K562 (cell line): ENCODE data around the gene RBPJ. TPM values are rescaled to one million over a fixed set of nuclear protein-coding genes. Genes with fewer than 3 reads are reported as not detected.

Experiments used
- ATAC-seq: fragments of 200-7000 bp; cut with Tn5 transposase; 3 replicates; pipeline ENCODE4 v1.9.1; 2020; ENCODE audit warnings: moderate library complexity
- BruUV-seq: library from RNA; stranded (reverse); fragments of 400-500 nt; replicated peaks from 2 replicates; lab custom pipeline; 2021; lab: Mats Ljungman, UMichigan
- CTCF ChIA-PET: fragments of 300-600 bp; formaldehyde crosslinking; extraction: SDS; loops from one replicate; lab custom pipeline; 2021; ENCODE audit warnings: low intra/inter-chr PET ratio; lab: Yijun Ruan, JAX
- POLR2A ChIA-PET: fragments of 300-600, 350-650 bp; sonication (Branson Sonifier 250); formaldehyde crosslinking; extraction: SDS; loops from one replicate; lab custom pipeline; 2021; ENCODE audit warnings: antibody characterized with exemption, inconsistent platforms; lab: Yijun Ruan, JAX
- DNase-seq, 4 experiments: peaks; one replicate each; pipeline versions ENCODE4 v3.0.0 to v3.0.0-alpha.2; 2011 to 2018; ENCODE audit warnings: low spot score in 3 of 4, mixed read lengths in 3 of 4; ENCODE audit errors: extremely low read depth in 1 of 4
- FAIRE-seq: peaks from 2 replicates; lab custom pipeline; 2011; peaks lifted over from hg19 to GRCh38; lab: Jason Lieb, UNC
- H2AFZ ChIP-seq: 2 replicates; pipeline ENCODE4 v1.6.0; 2011; ENCODE audit warnings: low read depth, low read length, control low read depth, inconsistent platforms
- H3K27ac ChIP-seq: fragments of 200-600 bp; 3 replicates; pipeline ENCODE4 v1.8.0; 2011; ENCODE audit warnings: low read depth, mild to moderate bottlenecking, control low read depth, inconsistent platforms, low read length, moderate library complexity, mixed read lengths; ENCODE audit errors: extremely low read depth
- H3K27me3 ChIP-seq, 2 experiments: fragments of 300-600 bp in 1 of 2; 2 replicates in 1 of 2; 3 replicates in 1 of 2; pipeline versions ENCODE4 v1.6.0 to v1.8.0; 2011; ENCODE audit warnings: inconsistent platforms in 2 of 2, low read length in 2 of 2, mild to moderate bottlenecking in 1 of 2, mixed read lengths in 1 of 2, moderate library complexity in 1 of 2; ENCODE audit not compliant: control insufficient read depth in 2 of 2, insufficient read depth in 2 of 2
- H3K36me3 ChIP-seq: fragments of 300-600 bp; 3 replicates; pipeline ENCODE4 v1.8.0; 2011; ENCODE audit warnings: mild to moderate bottlenecking, low read length, inconsistent platforms; ENCODE audit not compliant: control insufficient read depth, insufficient read depth
- H3K4me1 ChIP-seq, 2 experiments: fragments of 200-600 bp in 1 of 2; replicated peaks in 1 of 2; 2 replicates in 1 of 2; 3 replicates in 1 of 2; pipeline versions ENCODE4 v1.5.1 to v1.8.0; 2011; ENCODE audit warnings: inconsistent platforms in 2 of 2, low read length in 2 of 2, mild to moderate bottlenecking in 1 of 2, mixed read lengths in 1 of 2, moderate library complexity in 1 of 2; ENCODE audit not compliant: control insufficient read depth in 2 of 2, insufficient read depth in 2 of 2
- H3K4me2 ChIP-seq: 2 replicates; pipeline ENCODE4 v1.6.1; 2011; ENCODE audit warnings: low read length, control low read depth, inconsistent platforms, mixed read lengths; ENCODE audit not compliant: insufficient read depth
- H3K4me3 ChIP-seq: fragments of 200-600 bp; sonication (generic), shearing (Covaris generic); 2 replicates; pipeline ENCODE4 v1.5.1; 2016; ENCODE audit warnings: control low read depth, inconsistent platforms
- H3K79me2 ChIP-seq: fragments of 200-600 bp; 3 replicates; pipeline ENCODE4 v1.8.0; 2011; ENCODE audit warnings: low read length, inconsistent platforms; ENCODE audit not compliant: control insufficient read depth, insufficient read depth
- H3K9ac ChIP-seq, 2 experiments: 2 replicates each; pipeline versions ENCODE4 v1.6.0 to v1.6.1; 2011; ENCODE audit warnings: low read depth in 2 of 2, low read length in 2 of 2, control low read depth in 1 of 2, inconsistent platforms in 1 of 2, mild to moderate bottlenecking in 1 of 2, mixed read lengths in 1 of 2; ENCODE audit not compliant: insufficient read depth in 1 of 2
- H3K9me1 ChIP-seq: one replicate; pipeline ENCODE4 v1.6.0; 2011; ENCODE audit warnings: inconsistent platforms, mild to moderate bottlenecking, low read length, moderate library complexity; ENCODE audit not compliant: control insufficient read depth, insufficient read depth
- H3K9me3 ChIP-seq: replicated peaks from 2 replicates; pipeline ENCODE4 v1.5.1; 2011; ENCODE audit warnings: low read depth, low read length, inconsistent platforms; ENCODE audit not compliant: control insufficient read depth, insufficient read depth
- H4K20me1 ChIP-seq: replicated peaks from 2 replicates; pipeline ENCODE4 v1.6.1; 2011; ENCODE audit warnings: low read length, inconsistent platforms, mixed read lengths; ENCODE audit not compliant: control insufficient read depth, insufficient read depth
- BACH1 ChIP-seq: fragments of 200-800 bp; sonication (Bioruptor generic); IDR thresholded peaks from 2 replicates; pipeline ENCODE4 v1.6.1; 2016; ENCODE audit warnings: missing genetic modification characterization, missing compliant biosample characterization
- CBX5 ChIP-seq: IDR thresholded peaks from 2 replicates; pipeline ENCODE4 v1.6.1; 2014; ENCODE audit warnings: low read depth, borderline replicate concordance
- CHAMP1 ChIP-seq: fragments of 450-650 bp; IDR thresholded peaks from 2 replicates; pipeline ENCODE4 v1.6.1; 2016; ENCODE audit warnings: mild to moderate bottlenecking
- CHD4 ChIP-seq: fragments of 200-600 bp; sonication (generic); IDR thresholded peaks from 3 replicates; pipeline ENCODE4 v1.6.1; 2012; ENCODE audit warnings: low read depth, mild to moderate bottlenecking, mixed read lengths, low read length, inconsistent platforms; ENCODE audit not compliant: insufficient read depth, insufficient replicate concordance, poor library complexity, severe bottlenecking
- DNMT1 ChIP-seq: fragments of 450-650 bp; IDR thresholded peaks from 2 replicates; pipeline ENCODE4 v1.6.1; 2016; ENCODE audit warnings: antibody characterized with exemption, mild to moderate bottlenecking
- E2F5 ChIP-seq: sonication (generic); formaldehyde crosslinking; IDR thresholded peaks from 2 replicates; pipeline ENCODE4 v1.8.0; 2022; ENCODE audit warnings: mild to moderate bottlenecking, missing genetic modification reagents
- FOSL1 ChIP-seq: fragments of 200-800 bp; sonication (Bioruptor generic); conservative IDR thresholded peaks from 2 replicates; pipeline ENCODE4 v1.6.1; 2016; ENCODE audit warnings: missing genetic modification characterization, missing compliant biosample characterization
- FOXJ2 ChIP-seq: fragments of 200-800 bp; sonication (Bioruptor generic); IDR thresholded peaks from 2 replicates; pipeline ENCODE4 v1.6.1; 2016; ENCODE audit warnings: missing genetic modification characterization, missing compliant biosample characterization
- HNRNPLL ChIP-seq: fragments of 200-400 bp; formaldehyde crosslinking; IDR thresholded peaks from 2 replicates; pipeline ENCODE4 v1.6.1; 2017; ENCODE audit warnings: low read length, low read depth, mild to moderate bottlenecking; ENCODE audit not compliant: poor library complexity, severe bottlenecking
- ILK ChIP-seq: fragments of 450-650 bp; IDR thresholded peaks from 2 replicates; pipeline ENCODE4 v1.6.1; 2016; ENCODE audit warnings: missing genetic modification characterization, low read depth, mild to moderate bottlenecking, missing compliant biosample characterization, moderate library complexity, borderline replicate concordance
- SUPT5H ChIP-seq: fragments of 450-650 bp; IDR thresholded peaks from 2 replicates; pipeline ENCODE4 v1.6.1; 2016
- TBL1XR1 ChIP-seq, 2 experiments: IDR thresholded peaks; 2 replicates each; pipeline ENCODE4 v1.6.1; 2012; ENCODE audit warnings: improper control_type of control experiment in 2 of 2, low read length in 2 of 2, mild to moderate bottlenecking in 1 of 2
- YY1 ChIP-seq, 3 experiments: IDR thresholded peaks; 2 replicates each; pipeline ENCODE4 v1.6.1; 2011; ENCODE audit warnings: low read length in 2 of 3, mild to moderate bottlenecking in 2 of 3, moderate library complexity in 2 of 3, borderline replicate concordance in 1 of 3, control low read depth in 1 of 3, low read depth in 1 of 3; ENCODE audit not compliant: insufficient read depth in 3 of 3, insufficient replicate concordance in 2 of 3, control insufficient read depth in 1 of 3, insufficient read length in 1 of 3; ENCODE audit errors: extremely low read depth in 1 of 3
- ZBTB1 ChIP-seq: sonication (generic); formaldehyde crosslinking; IDR thresholded peaks from 2 replicates; pipeline ENCODE4 v1.8.1; 2023; ENCODE audit warnings: missing genetic modification reagents, low read depth, mild to moderate bottlenecking, borderline replicate concordance
- ZBTB34 ChIP-seq: fragments of 250-450 bp; sonication (Bioruptor Pico); IDR thresholded peaks from 2 replicates; pipeline ENCODE4 v1.8.0; 2021; ENCODE audit warnings: mild to moderate bottlenecking, moderate library complexity
- ZNF347 ChIP-seq: fragments of 450-650 bp; formaldehyde crosslinking; IDR thresholded peaks from 2 replicates; pipeline ENCODE4 v1.4.0; 2020; ENCODE audit warnings: low read depth, mild to moderate bottlenecking, moderate library complexity
- ZNF77 ChIP-seq: fragments of 250-450 bp; sonication (Bioruptor Pico); IDR thresholded peaks from 2 replicates; pipeline ENCODE4 v1.5.0; 2020
- WGBS: fragments of 100-300 bp; shearing (Covaris generic); methylation state at CpG from one replicate; pipeline ENCODE4 v1.1.6; 2016; ENCODE audit warnings: low coverage, mixed read lengths; ENCODE audit not compliant: insufficient coverage; ENCODE audit errors: missing lambda C conversion rate; 5-methylcytosine and 5-hydroxymethylcytosine counted together
- in situ Hi-C: fragments of 300-500 bp; cut with MboI; formaldehyde crosslinking; loops from 4 replicates; pipeline ENCODE4 v1.15.0; 2018; ENCODE audit warnings: inconsistent platforms, mixed read lengths
- intact Hi-C: fragments of 100-400 bp; cut with micrococcal nuclease; formaldehyde crosslinking; loops from 2 replicates; pipeline ENCODE4 v1.14.2; 2022
- polyA plus RNA-seq, 8 experiments: library from polyadenylated mRNA; depleted of rRNA in 4 of 8; stranded (reverse) in 5 of 8; unstranded in 3 of 8; fragments of >200 nt; fragmentation: Nextera tagmentation in 2 of 8; fragmentation: Illumina TruSeq in 1 of 8; extraction: Ambion mirVana in 2 of 8; extraction: Trizol in 1 of 8; gene quantifications; 2 replicates each; pipeline versions ENCODE4 v1.2.1 to v1.2.3, GENCODE V29; 2011 to 2014; ENCODE audit warnings: inconsistent platforms in 1 of 8, missing spikeins in 1 of 8
- total RNA-seq, 7 experiments: library from RNA; depleted of rRNA in 6 of 7; stranded (reverse); fragments of >200 nt in 6 of 7; fragmentation: Illumina TruSeq in 2 of 7; extraction: Trizol in 2 of 7; gene quantifications; 2 replicates each; pipeline versions ENCODE4 v1.2.1 to v1.2.3, GENCODE V29; 2011 to 2021; ENCODE audit warnings: low replicate concordance in 1 of 7

The RBPJ gene
- total and polyA plus RNA-seq, 9 of the 15 experiments (the other 6 are each of a cell fraction or from before 2014, with no cell fraction given), result 17.2 to 49.4 (median 33.8) TPM

GRCh38 chr4:26424153-26424552, 103.3 kb downstream of the RBPJ start:
- H3K4me3 ChIP-seq, result no peak overlapping the region
- no peak overlapping the region for H3K9ac ChIP-seq
- H3K9me1 ChIP-seq, result no peaks in the 10 kb centered on the region
- no peaks in the 10 kb centered on the region for H3K4me1 ChIP-seq
- WGBS, result 92% methylated on average over 2 of the region's 2 CpGs
- H3K27me3 ChIP-seq, result no peaks in the 10 kb centered on the region
- no peak overlapping the region for H3K27ac ChIP-seq
- in situ Hi-C loops, result loop anchor here (25.0 kb wide), 1 partner anchor 362 kb away; no protein-coding TSS in a partner anchor
- no peak overlapping the region for H3K4me2 ChIP-seq
- CTCF ChIA-PET, result interaction anchor here (0.6 kb wide), 1 partner anchor 728 kb away, joined by 3 read pairs; no protein-coding TSS in a partner anchor
- FAIRE-seq, result no peak
- intact Hi-C loops, result no loop called here
- H2AFZ ChIP-seq, result no peak overlapping the region
- H3K9me3 ChIP-seq, result no peaks in the 10 kb centered on the region
- H4K20me1 ChIP-seq, result no peaks in the 10 kb centered on the region
- DNase-seq, result no peak
- no peaks in the 10 kb centered on the region for H3K79me2 ChIP-seq
- POLR2A ChIA-PET, result no interaction called here
- H3K36me3 ChIP-seq, result peaks cover 41% of the 10 kb centered on the region; the same call in 2 of the 3 replicates
- ATAC-seq, result no peak
- no TSS peak for BruUV-seq
- TF ChIP-seq TBL1XR1 (IDR thresholded peaks at IDR 0.05; ENCODE audit: low read length in 2 of 2) (no peak), ZBTB1 (CRISPR knock-in tag) (no peak), E2F5 (CRISPR knock-in tag) (no peak), YY1 (IDR thresholded peaks at IDR 0.05; ENCODE audit: borderline replicate concordance in 1 of 3, control insufficient read depth in 1 of 3, extremely low read depth in 1 of 3, insufficient read depth in 3 of 3, insufficient read length in 1 of 3, insufficient replicate concordance in 2 of 3, low read depth in 1 of 3, low read length in 2 of 3) (no peak), ZNF347 (CRISPR knock-in tag) (no peak), CBX5 (no peak), DNMT1 (no peak), HNRNPLL (no peak), FOXJ2 (tag) (no peak), FOSL1 (no peak), ZBTB34 (CRISPR knock-in tag) (no peak), CHD4 (no peak), SUPT5H (no peak), ZNF77 (CRISPR knock-in tag) (no peak), BACH1 (tag) (no peak), CHAMP1 (no peak), ILK (no peak)
